BLaER1 (cell line): ENCODE measurements around the gene NR2C2.

Experiments used
- H3K27ac ChIP-seq: shearing (Covaris generic); formaldehyde crosslinking; 2 replicates; pipeline ENCODE4 v1.8.1; 2022
- H3K27me3 ChIP-seq: shearing (Covaris generic); formaldehyde crosslinking; 2 replicates; pipeline ENCODE4 v1.8.1; 2022
- H3K36me3 ChIP-seq: shearing (Covaris generic); formaldehyde crosslinking; 2 replicates; pipeline ENCODE4 v1.8.1; 2022
- H3K4me1 ChIP-seq: shearing (Covaris generic); formaldehyde crosslinking; 2 replicates; pipeline ENCODE4 v1.8.1; 2022
- H3K4me2 ChIP-seq: shearing (Covaris generic); formaldehyde crosslinking; 2 replicates; pipeline ENCODE4 v1.8.1; 2022
- H3K4me3 ChIP-seq: shearing (Covaris generic); formaldehyde crosslinking; 2 replicates; pipeline ENCODE4 v1.8.1; 2022
- H3K9ac ChIP-seq: shearing (Covaris generic); formaldehyde crosslinking; 2 replicates; pipeline ENCODE4 v1.8.1; 2022
- H3K9me3 ChIP-seq: shearing (Covaris generic); formaldehyde crosslinking; 2 replicates; pipeline ENCODE4 v1.8.1; 2022
- H4K20me1 ChIP-seq: shearing (Covaris generic); formaldehyde crosslinking; 2 replicates; pipeline ENCODE4 v1.8.1; 2022
- Cebpa-rat ChIP-seq: shearing (Covaris generic); IDR thresholded peaks from 2 replicates; pipeline ENCODE4 v1.8.1; 2022

NR2C2 gene

DNA sequence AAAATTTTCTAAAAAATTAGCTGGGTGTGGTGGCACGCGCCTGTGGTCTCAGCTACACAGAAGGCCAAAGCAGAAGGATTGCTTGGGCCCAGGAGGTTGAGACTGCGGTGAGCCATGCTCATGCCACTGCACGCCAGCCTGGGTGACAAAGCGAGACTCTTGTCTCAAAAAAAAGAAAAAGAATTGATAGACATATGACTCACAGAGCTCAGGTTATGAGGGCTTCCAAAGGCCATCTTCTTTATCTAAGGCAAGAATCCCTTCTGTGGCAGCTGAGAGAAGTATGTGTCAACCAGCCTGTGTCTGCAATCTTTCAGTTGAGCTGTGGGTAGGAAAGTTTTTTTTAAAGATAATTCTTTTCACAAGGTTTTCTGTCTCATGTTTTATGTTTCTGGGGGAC is 63.8 kb downstream of the NR2C2 start:
- Histone ChIP-seq H4K20me1 (peaks cover 21% of the 10 kb centered on the region), H3K36me3 (peaks cover 97% of the 10 kb centered on the region), H3K9ac (no peak overlapping the region), H3K27ac (no peak overlapping the region), H3K9me3 (no peaks in the 10 kb centered on the region), H3K4me1 (no peaks in the 10 kb centered on the region), H3K4me2 (no peak overlapping the region), H3K4me3 (no peak overlapping the region), H3K27me3 (no peaks in the 10 kb centered on the region)
- no peak for TF ChIP-seq Cebpa-rat

DNA sequence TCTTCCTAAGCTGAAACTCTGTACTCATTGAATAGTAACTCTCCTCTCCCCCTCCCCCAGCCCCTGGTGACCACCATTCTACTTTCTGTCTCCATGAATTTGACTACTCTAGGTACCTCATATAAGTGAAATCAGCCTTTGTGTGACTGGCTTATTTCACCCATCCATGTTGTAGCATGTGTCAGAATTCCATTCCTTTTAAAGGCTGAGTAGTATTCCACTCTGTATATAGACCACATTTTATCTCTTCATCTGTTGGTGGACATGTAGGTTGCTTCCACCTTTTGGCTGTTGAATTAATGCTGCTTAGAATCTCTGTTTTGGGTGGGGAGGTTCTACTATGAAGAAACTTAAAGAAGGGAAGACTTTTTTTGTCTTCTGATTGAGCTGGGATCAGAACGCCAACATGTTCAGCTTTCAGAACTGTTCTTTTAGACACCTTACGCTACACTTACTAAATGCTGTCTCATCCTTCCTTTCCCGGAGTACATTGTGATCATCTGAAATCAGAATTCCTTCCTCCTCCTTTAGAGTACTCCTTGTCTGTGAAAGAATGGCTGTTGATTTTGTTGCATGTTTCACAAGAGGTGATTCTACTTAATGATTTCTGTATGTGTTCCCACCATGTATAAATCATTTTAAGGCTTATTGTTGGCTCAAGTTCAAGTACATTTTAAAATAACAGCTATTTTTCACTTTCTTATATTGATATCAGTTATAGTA is 67.4 kb downstream of the NR2C2 start:
- Histone ChIP-seq H3K4me2 (no peak overlapping the region), H3K27me3 (no peaks in the 10 kb centered on the region), H3K4me1 (no peaks in the 10 kb centered on the region), H4K20me1 (peaks cover 21% of the 10 kb centered on the region), H3K27ac (no peak overlapping the region), H3K9me3 (no peaks in the 10 kb centered on the region), H3K4me3 (no peak overlapping the region), H3K9ac (no peak overlapping the region), H3K36me3 (peaks cover 97% of the 10 kb centered on the region)
- TF ChIP-seq Cebpa-rat: no peak

DNA sequence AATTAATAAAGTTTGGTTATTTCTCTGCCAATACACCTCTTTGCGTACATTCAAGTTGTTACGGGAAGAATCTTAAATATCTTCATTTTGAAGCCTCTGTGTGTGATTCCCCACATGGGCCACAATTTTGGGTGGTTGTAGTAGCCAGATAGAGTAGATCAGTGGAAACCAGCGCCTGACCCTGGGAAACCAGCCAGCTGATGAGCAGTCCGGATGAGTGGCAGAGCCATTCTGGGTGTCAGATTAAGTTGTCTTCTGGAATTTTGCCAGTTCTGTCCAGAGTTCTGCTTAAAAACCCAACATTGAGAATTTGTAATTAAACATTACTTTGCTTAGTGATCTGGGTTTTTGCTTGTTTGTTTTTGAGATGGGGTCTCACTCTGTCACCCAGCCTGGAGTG is 68.1 kb downstream of the NR2C2 start:
- Histone ChIP-seq H3K4me2 (no peak overlapping the region), H4K20me1 (peaks cover 21% of the 10 kb centered on the region), H3K27ac (no peak overlapping the region), H3K9ac (no peak overlapping the region), H3K36me3 (peaks cover 100% of the 10 kb centered on the region), H3K4me3 (no peak overlapping the region), H3K4me1 (no peaks in the 10 kb centered on the region), H3K27me3 (no peaks in the 10 kb centered on the region), H3K9me3 (no peaks in the 10 kb centered on the region)
- no peak for TF ChIP-seq Cebpa-rat

DNA sequence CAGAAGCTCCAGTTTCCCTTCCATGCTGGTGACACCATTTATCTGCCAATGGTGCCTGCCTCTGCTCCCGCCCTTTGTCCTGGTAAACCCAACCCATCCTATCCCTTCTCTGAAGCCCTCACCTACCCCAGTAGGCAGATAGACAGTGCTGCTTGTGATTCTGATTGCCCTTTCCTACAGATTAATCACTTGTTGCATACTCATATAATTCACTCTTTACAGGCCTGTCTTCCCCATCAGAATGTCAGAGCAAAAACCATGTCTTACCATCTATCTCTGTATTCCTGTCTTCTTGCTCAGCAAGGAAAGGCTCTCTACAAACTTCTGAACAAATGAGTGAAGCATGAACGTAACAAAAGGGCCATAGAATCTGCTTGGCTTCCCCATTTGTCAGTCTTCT is 69.8 kb downstream of the NR2C2 start:
- H3K4me1 ChIP-seq: no peaks in the 10 kb centered on the region
- H3K27me3 ChIP-seq: no peaks in the 10 kb centered on the region
- peaks cover 100% of the 10 kb centered on the region for H3K36me3 ChIP-seq
- H3K4me3 ChIP-seq: no peak overlapping the region
- no peak for TF ChIP-seq Cebpa-rat
- 0 out of 2 replicates have a peak, but pooled peaks cover 9% of the 10 kb centered on the region for H4K20me1 ChIP-seq
- H3K9me3 ChIP-seq: no peaks in the 10 kb centered on the region
- H3K9ac ChIP-seq: no peak overlapping the region
- no peak overlapping the region for H3K27ac ChIP-seq
- no peak overlapping the region for H3K4me2 ChIP-seq

DNA sequence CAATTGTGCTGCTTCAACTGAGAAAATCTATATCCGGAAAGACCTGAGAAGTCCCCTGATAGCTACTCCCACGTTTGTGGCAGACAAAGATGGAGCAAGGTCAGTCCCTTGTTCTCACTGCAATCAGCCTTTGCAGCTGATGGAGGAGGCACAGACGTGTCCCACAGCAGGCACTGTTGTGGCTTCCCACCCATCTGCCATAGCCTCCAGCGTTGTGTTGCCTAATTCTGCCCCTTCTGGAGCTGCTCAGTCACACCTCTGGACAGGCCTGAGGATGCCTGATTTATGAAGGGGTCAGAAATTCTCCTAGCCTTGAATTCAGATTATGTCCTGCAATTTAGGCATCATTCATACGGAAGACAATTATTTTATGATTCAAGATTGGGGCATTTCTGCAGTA is 75.9 kb downstream of the NR2C2 start:
- Histone ChIP-seq H3K36me3 (peaks cover 99% of the 10 kb centered on the region), H3K27ac (no peak overlapping the region), H3K4me2 (no peak overlapping the region), H3K9me3 (no peaks in the 10 kb centered on the region), H3K9ac (no peak overlapping the region), H3K27me3 (no peaks in the 10 kb centered on the region), H4K20me1 (0 out of 2 replicates have a peak, but pooled peaks cover 22% of the 10 kb centered on the region), H3K4me3 (no peak overlapping the region), H3K4me1 (no peaks in the 10 kb centered on the region)
- no peak for TF ChIP-seq Cebpa-rat

DNA sequence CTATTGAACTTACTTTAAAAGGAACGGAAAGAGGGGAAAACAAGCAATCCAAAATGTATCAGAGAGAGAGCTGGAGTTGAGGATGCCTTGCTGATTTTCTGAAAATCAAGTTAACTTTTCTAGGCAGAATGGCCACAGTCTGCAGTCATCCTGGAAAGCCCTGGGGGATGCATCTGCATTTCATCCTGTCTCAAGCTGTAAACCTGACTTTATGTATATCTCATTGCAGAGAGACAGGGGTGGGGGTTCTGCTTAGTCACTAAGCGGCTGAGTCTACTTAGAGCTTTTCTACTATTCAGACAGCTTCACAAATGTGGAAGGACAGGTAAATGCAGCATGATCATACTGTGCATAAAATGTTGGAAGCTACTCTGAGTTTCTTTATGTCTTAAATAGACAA is 76.3 kb downstream of the NR2C2 start:
- no peaks in the 10 kb centered on the region for H3K27me3 ChIP-seq
- H3K36me3 ChIP-seq: peaks cover 99% of the 10 kb centered on the region
- H3K9ac ChIP-seq: no peak overlapping the region
- H3K27ac ChIP-seq: no peak overlapping the region
- H3K4me1 ChIP-seq: no peaks in the 10 kb centered on the region
- TF ChIP-seq Cebpa-rat: no peak
- H3K4me3 ChIP-seq: no peak overlapping the region
- H3K9me3 ChIP-seq: no peaks in the 10 kb centered on the region
- H4K20me1 ChIP-seq: 0 out of 2 replicates have a peak, but pooled peaks cover 22% of the 10 kb centered on the region
- H3K4me2 ChIP-seq: no peak overlapping the region

DNA sequence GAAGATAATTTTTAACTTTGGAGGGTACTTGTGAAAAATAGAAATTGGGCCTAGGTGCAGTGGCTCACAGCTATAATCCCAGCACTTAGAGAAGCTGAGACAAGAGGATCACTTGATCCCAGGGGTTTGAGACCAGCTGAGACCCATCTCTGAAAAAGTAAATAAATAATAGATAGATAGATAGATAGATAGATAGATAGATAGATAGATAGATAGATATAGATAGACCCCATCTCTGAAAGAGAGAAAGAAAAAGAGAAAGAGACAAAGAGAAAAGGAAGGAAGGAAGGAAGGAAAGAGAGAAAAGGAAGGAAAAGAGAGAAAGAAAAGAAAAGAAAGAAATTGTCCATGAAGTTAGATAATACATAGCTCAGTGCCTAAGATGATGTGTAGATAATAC is 82.2 kb downstream of the NR2C2 start:
- H3K27me3 ChIP-seq: no peaks in the 10 kb centered on the region
- no peak for TF ChIP-seq Cebpa-rat
- no peak overlapping the region for H3K4me2 ChIP-seq
- H3K9ac ChIP-seq: no peak overlapping the region
- H3K9me3 ChIP-seq: no peaks in the 10 kb centered on the region
- peaks cover 99% of the 10 kb centered on the region for H3K36me3 ChIP-seq
- H3K4me3 ChIP-seq: no peak overlapping the region
- H3K4me1 ChIP-seq: no peaks in the 10 kb centered on the region
- 0 out of 2 replicates have a peak, but pooled peaks cover 5% of the 10 kb centered on the region for H4K20me1 ChIP-seq
- no peak overlapping the region for H3K27ac ChIP-seq

DNA sequence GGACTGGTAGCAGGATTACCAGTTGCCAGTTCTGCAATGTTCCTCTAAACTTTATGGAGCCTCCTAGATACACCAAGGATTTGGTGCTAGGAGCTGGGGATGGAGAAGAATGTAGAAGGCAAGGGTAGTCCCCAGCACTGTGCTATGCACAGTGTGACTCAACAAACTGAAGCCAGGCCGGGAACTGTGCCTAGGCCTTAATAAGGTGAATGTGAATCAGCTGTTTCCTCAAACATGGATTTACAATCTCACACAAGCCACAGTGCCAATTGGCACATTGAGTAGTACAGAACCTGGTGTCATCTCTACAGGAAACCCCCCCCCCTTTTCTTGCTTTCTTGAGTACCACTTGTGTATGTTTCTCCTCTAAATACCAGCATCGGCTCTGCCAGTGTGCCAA is 85.3 kb downstream of the NR2C2 start:
- Histone ChIP-seq H3K4me1 (no peaks in the 10 kb centered on the region), H3K9me3 (no peaks in the 10 kb centered on the region), H3K4me3 (no peak overlapping the region), H3K27me3 (no peaks in the 10 kb centered on the region), H3K9ac (no peak overlapping the region), H3K4me2 (no peak overlapping the region), H3K27ac (no peak overlapping the region), H3K36me3 (peaks cover 99% of the 10 kb centered on the region), H4K20me1 (no peaks in the 10 kb centered on the region)
- no peak for TF ChIP-seq Cebpa-rat

DNA sequence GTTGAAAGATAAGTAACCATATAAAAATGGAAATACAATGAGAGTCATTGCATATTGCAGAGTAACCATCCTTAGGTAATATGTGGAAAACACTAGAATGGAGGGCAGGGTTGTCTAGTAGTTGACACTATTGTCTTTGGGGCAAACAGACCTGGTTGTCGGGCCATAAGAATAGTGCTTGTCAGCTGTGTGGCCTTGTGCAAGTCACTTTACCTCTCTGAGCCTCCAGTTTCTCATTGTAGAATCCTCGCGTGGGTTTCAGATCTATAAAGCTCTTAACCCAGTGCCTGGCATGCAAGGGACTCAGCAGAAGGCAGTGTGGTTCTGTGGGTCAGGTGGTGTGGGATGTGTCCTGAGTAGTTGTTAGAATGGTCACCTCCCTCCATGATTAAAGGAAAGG is 85.7 kb downstream of the NR2C2 start:
- Histone ChIP-seq H3K27ac (no peak overlapping the region), H3K4me1 (no peaks in the 10 kb centered on the region), H3K27me3 (no peaks in the 10 kb centered on the region), H3K4me3 (no peak overlapping the region), H3K9ac (no peak overlapping the region), H4K20me1 (no peaks in the 10 kb centered on the region), H3K4me2 (no peak overlapping the region), H3K9me3 (no peaks in the 10 kb centered on the region), H3K36me3 (peaks cover 99% of the 10 kb centered on the region)
- TF ChIP-seq Cebpa-rat: no peak

DNA sequence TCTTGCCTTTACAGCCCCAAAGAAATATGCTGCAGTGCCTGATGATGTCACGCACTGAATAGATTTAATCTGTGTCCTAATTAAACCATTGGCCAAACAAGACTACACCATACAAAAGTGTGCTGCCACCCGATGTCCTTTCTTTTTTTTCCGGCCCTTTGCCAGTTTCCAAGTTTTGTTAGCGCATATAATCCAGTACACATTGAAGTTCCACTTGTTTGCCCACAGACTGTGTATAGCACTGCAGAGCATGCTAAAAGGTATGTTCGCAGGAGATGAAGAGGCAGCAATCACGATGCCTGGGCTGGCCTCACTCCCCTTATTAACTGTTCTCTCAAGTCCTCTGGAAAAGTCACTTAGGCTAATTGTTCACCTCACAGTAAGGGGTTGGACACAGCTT is 90.9 kb downstream of the NR2C2 start:
- Histone ChIP-seq H3K9me3 (no peaks in the 10 kb centered on the region), H3K36me3 (peaks cover 99% of the 10 kb centered on the region), H3K4me2 (no peak overlapping the region), H3K4me1 (no peaks in the 10 kb centered on the region), H3K27me3 (no peaks in the 10 kb centered on the region), H3K4me3 (no peak overlapping the region), H3K9ac (no peak overlapping the region), H3K27ac (no peak overlapping the region), H4K20me1 (peaks cover 29% of the 10 kb centered on the region)
- TF ChIP-seq Cebpa-rat: no peak

DNA sequence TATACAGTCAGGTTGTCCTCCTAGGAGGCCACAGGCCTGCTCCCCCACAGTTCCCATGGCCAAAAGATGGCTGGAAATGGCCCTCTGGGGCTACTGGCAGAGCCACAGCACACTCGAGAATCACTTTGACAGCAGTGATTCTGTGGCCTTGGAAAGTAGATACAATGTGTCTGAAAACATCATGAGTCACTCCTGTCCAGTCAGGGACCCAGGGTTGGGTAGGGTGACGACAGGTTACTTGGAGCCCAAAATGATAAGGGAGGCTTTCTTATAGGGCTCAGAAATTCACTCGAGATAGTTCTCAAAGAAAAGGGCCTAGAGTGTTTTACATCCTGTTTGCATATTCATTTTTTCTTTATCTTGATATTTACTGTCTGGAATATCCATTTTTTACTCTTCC is 93.5 kb downstream of the NR2C2 start:
- H3K9ac ChIP-seq: no peak overlapping the region
- H3K4me2 ChIP-seq: no peak overlapping the region
- H3K36me3 ChIP-seq: peaks cover 99% of the 10 kb centered on the region

More for the DNA sequence above, 93.5 kb downstream of the NR2C2 start:
- peaks cover 11% of the 10 kb centered on the region for H3K4me1 ChIP-seq
- no peaks in the 10 kb centered on the region for H3K27me3 ChIP-seq
- no peaks in the 10 kb centered on the region for H3K9me3 ChIP-seq
- H3K4me3 ChIP-seq: no peak overlapping the region
- H4K20me1 ChIP-seq: peaks cover 55% of the 10 kb centered on the region
- no peak for TF ChIP-seq Cebpa-rat
- no peak overlapping the region for H3K27ac ChIP-seq
